GM18517 (cell line): ENCODE results near the gene LYST.
"Not testable (repeated sequence)": the region's sequence is repeated elsewhere in the genome, so short reads cannot be mapped to it uniquely, and the experiment has no call there.

Source experiments
- ATAC-seq: cut with Tn5 transposase; IDR thresholded peaks from one replicate; pipeline ENCODE4 v1.9.1; 2021; ENCODE audit warnings: mild to moderate bottlenecking, moderate library complexity; ENCODE audit not compliant: unreplicated experiment

Gene LYST

DNA sequence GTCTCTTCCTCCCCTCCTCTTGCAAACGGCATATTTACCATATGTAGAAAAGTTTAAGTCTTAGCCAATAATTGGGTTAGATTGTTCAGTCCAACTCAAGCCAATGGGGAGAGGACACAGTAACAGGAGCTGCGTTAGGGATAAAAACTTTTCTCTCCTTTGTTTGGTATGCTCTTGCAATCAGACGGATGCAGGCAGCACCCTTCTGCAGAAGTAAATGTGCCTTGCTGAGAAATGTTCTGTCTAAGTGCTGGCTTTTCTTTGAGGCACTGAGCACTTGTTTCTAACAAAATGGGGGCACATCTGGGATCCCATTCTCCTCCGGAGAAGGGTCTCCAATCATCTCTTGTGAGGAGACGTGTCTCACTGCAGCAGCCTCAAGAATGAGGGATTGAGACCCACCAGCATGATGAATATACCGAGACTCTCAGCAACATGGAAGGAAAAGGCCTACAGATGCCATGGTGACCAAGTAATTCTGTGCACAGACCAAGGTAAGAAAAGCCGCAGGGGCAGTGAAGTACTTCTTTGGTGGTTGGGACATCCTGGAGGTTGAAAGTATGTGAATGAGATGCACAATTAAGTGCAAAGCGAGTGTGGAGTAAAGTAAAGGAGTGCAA, 196.4 kb downstream of the LYST start:
- ATAC-seq: no peak

DNA sequence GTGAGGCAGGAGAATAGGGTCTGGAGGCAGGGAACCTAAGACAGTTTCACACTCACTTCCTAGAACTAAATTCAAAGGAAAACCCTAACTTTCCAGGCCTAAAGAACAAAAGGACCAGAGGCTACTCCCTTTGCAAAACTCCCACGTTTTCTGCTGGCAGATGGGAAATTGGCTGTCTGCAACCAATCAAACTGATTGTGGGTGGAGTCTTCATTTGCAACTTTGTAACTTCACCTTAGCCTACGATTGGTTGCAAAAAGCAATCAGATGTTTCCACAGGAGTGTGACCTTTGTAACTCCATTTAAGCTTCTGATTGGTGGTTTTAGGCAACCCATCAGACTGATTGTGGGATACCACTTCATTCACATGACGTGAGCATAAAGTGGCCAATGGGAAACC, 197.4 kb downstream of the LYST start:
- ATAC-seq: no peak

DNA sequence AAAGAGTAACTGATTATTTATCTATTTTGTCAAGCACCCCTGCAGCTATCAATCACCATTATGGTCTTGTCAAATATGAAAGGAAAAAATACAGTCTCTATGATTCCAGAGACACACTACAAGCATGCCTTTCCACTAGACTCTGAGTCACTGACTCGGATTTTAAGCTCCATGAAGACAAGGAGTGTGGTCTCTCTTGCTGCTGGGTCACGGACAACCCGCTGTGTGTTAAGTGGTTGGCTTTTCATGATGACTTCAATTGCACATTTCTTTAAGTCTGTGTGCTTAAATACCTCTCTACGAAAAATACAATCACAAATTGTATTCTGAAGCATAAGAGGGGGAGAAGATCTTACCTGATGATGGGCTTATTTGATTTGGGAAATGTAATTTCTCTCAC, 203.1 kb downstream of the LYST start:
- ATAC-seq: no peak

DNA sequence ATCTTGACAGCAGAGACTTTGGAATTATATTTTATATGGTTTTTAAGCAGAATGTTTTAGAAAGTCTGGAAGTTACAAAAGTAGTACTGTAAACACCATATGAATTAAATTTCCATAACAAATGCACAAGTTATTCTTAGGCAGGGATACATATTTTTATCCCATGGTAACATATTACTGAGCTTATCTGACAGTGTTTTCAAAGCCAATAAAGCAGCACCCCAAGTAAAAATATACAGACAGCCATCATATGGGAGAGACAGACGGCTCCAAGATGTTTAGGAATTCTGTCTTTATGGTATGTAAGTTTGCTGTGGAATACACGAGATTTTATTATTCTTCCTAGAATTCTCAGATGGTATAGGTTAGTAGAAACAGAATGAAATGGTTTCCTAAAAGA, 205.1 kb downstream of the LYST start:
- no peak for ATAC-seq

DNA sequence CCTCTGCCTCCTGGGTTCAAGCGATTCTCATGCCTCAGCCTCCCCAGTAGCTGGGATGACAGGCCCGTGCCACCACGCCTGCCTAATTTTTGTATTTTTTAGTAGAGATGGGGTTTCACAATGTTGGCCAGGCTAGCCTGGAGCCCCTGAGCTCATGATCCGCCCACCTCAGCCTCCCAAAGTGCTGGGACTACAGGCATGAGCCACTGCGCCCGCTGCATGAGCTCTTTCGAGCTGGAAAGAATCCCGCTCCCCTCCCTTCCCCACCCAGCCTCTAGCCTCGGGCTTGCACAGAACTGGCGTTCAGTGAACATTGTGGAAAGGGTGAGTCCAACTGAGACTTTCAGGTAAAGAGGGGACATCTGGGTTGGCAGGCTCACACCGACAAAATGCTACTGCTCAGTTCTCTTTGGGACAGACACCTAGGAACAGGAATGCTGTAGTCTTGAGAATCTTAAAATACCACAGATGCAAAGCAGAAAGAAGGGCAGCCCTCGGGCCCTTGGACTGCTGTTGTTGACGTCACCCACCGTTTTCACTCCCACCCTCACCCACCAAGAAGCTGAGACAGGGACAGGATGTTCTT, 207.4 kb downstream of the LYST start:
- no peak for ATAC-seq

DNA sequence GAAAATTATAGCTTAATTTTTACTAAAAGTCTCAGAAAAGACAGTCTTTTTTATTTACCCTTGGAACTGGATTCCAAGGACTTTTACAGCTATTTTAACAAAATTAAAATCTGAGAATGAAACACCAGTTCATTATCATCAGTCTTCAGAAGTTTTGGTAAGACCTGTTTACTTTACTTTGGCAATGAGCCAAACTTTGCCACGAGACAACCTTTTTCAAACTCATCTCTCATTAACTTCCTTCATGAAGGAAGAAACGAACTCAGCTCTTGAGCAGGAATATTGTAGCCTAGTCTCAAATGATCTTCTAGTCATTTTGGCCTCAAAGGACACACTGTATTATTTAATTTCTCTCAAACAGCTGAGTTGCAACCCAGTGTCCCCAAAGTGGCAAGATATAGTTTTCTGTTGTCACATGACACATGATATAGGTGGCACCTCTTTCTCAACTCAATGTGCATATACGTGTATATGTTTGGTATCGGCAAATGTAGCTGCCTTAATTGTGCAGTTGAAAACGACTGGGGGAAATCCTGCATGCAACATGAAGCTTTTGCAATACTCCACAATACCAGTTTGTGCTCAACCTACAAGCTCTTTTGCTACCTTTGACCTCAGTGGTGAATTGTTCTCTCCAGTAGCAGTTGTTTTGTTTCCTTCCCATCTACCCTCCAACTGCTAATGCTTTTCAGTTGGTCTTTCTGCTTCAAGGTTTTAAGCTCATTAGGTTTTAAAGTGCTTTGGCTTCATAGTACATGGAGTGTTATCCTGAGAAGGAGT, 208.8 kb downstream of the LYST start:
- ATAC-seq: no peak

DNA sequence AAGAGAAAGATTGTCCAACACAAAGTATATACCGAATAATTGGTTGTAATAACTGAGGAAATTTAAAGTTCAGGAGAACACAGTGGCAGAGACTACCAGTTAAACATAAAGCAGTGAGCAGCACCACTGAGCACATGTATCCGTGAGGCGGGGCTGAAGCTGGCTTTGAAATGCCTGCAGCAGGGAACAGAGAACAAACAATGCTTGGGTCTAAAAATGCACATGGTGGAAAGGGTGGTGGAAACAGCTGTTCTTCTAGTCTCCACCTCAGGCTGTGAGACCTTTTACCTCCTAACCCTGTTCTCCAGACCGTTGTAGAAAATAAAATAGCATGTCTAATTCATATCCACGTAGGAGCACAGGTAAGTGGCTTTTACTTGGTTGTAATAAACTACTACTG, 209.4 kb downstream of the LYST start:
- ATAC-seq: no peak

DNA sequence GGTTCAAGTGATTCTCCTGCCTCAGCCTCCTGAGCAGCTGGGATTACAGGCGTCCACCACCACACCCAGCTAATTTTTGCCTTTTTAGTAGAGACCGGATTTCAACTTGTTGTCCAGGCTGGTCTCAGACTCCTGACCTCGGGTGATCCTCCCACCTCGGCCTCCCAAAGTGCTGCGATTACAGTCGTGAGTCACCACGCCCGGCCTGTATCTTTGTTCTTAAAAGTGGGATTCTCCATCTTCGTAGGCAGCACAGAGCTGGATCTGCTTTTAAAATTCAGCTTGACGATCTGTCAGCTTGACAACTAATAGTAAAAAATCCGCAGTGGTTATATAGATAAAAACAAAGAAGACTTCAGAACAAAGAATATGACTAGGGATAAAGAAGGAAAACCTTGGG, 214.3 kb downstream of the LYST start:
- no peak for ATAC-seq

DNA sequence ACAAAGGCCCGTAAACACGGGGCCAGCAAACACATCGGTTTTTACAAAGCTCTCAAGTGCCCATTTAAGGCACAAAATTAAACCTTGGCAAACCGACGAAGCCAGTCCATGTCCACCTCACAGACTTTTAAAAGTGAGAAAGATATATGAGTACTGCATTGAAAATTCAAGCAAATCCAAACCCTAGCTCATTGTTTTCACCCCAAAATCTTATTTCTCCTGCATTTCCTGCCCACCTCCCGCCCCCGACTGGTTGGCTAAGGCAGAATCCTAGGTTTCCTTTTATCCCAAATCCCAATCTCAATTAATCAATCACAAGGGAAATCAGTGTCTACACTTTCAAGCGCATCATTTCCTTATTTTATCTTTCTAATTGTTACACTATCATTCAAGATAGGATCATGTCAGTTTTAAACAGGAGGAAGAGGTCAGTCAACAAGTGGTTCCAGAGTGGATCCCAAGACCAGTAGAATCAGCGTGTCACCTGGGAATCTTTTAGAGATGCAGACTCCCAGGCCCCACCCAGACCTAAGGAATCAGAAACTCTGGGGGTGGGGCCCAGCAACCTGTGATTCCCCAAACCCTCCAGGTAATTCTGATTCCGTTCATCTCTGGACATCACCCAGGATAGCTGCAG, 215.4 kb downstream of the LYST start:
- ATAC-seq: no peak

DNA sequence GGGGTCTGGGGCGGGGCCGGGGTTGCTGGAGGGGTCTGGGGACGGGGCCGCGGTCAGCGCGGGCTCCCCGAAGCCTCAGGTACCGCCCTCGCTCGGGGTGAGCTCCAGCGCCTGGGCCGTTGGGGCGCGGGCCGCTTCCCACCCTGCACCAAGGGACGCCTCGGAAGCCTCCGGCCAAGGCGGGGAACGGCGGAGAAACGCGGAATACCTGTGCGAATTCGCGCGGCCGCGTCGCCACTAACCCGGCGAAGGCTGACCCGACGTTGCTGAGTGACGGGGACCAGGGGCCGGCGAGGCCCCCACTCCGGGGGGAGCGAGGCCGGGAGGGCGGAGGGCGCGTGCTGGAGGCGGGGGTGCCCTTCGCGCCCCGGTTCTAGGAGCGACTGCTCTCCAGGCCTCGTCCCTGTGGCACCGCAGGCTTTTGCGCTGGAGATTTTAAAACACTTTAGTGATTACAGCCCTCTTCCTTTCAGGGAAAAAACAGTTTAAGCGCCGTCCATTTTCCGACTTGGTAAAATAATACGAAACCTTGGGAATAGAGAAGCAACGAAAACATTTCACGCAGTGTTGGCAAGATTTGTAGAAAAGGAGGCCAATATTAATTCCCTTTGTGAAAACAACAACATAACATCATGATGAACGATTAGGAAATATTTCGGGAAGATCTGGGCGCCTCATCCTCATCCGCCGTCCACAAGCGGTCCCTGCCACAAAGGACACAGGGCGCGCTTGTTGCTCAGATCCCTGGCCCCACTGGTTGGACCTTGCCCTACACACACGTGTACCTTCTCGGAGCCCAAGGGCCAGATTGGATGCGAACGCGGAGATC, 216.2 kb downstream of the LYST start:
- ATAC-seq: no peak

DNA sequence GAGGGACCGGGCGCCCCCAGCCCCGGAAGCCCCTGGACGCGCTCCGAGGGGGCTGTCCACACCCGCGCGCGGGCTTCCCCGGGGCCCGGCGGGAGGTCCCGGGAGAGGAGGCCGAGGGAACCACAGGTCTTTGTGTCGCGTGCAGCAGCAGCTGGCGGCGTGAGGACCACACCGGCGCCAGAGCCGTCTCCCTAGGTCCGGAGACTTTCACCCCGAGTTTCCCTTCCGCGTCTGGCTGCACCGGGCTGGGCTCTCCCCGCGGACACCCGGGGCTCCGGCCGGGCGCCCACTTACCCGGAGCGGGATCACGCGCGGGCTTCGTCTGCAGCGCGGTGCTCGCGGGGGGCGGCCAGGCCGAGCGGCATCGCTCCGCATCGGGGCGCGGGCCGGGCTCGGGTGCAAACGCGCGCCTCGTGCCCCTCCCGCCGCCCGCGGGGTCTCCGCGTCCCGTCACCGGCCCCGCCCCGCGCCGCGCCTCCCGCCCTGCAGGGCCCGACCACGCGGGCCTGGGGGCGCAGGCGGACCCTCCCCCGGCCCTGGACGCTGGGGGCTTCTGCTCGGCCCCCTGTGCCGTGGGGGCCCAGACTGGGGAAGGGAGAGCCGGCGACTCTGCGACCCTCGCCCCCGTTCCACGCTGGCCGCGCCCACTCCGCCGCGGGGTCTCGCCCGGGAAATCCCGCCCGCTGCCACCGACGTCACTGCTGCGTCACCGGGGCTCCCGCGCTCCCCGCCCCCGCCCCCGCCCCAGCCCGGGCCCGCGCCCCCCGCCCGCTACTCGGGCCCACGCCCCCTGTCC, 217.1 kb downstream of the LYST start, which contains the start of gene GNG4:
GNG4 (minus strand) TSS at position 417 of the 796 bp plus-strand sequence. CDS start 65,946 bp downstream, outside the sequence.
- no peak for ATAC-seq

DNA sequence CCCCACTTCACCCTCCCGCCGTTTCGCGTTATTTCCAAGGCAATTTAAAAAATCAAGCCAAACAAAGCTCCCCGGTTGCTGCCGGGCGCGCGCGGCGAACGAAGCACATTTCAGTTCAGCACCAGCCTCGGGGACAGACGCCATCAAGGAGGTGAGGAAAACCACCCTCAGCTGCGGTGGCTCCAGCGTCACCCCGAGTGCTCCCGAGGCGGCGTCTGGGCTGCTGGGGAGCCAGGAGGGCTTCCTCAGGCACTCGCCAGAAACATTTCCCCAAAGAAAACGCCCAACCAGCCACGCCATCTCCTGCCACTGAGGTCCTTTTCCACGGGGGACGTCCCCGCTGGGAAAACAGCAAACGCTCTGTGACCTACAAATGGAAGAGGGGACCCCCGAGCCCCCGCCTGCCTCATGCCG, 217.7 kb downstream of the LYST start:
- no peak for ATAC-seq

DNA sequence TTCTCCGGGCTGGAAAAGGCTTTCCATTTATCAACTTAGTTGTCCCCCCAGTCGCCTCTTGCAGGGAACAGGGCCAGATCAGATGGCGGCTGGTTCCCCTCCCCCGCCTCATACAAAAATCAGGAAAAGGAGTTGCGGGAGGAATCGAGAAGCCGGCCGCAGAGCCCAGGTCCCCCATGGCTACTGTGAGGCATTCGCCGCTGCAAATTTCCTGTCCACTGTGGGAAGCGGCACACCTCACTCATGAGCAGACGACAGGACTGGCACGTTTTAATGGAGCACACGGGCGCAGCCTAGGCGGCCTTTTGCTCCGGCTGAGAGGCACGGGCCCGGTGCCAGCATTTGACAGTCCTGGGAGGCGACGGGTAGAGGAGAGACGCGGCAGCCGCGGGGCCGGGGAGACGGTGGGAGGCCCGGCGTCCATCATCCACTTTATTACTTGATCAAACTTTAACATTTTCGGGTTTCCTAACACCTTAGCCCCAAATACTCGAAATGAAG, 218.2 kb downstream of the LYST start:
- ATAC-seq: no peak

DNA sequence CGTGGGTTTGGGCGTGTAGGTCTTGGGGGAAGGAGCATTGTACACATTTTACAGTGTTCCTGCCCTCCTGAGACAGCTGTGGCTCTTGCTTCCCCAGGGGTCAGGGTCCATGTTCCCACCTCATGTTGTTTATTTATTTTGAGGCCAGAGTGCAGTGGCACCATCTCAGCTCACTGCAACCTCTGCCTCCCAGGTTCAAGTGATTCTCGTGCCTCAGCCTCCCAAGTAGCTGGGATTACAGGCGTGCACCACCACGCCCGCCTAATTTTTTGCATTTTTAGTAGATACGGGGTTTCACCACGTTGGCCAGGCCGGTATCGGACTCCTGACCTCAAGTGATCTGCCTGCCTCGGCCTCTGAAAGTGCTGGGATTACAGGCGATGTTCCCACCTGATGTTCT, 219.2 kb downstream of the LYST start:
- not testable (repeated sequence) for ATAC-seq

DNA sequence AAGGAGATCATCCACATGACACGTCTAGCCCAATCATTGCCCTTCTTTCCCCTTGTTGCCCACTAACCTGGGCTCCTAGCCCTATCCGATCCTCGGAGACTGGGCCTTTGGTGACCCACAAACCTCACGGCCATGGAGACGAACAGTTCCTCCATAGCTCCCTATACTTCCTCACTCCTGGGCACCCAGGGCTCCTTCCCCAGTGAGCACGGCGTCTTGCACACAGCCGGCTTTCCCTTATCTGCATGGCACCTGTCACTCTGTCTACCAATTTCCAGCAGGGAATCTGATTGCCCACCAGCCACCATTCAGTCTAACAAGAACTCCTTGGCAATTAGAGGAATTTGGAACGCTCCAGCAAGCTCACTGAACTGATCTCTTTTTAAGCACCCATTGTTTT, 220.2 kb downstream of the LYST start:
- ATAC-seq: no peak

DNA sequence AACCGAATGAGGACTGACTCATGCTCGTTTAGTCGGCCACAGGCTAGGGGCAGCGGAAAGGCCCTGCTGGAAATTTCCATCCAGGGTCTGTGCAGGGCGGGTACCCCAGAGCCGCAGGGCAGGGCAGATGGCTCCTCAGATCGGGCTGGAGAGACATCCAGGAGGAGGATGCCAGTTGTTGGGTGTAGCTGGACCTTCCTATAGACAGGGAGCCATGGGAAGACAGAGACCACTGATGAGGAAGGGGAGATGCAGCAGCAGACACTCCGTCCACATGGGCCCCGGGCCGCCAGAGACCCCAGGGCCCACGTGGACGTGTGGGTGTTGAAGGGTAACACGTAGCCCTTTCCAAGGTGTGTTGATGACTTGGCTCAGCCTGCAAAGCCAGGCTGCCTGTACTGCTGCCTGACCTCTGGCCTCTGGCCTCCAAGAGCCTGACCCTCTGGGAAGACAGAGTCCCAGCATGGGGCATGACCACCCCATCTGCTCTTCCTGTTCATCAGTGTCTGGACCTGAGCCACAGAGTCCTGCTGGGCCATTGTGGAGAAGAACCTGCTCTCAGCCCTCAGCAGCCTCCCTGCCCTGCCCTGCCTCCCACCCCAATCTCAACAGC, 221.9 kb downstream of the LYST start:
- no peak for ATAC-seq

DNA sequence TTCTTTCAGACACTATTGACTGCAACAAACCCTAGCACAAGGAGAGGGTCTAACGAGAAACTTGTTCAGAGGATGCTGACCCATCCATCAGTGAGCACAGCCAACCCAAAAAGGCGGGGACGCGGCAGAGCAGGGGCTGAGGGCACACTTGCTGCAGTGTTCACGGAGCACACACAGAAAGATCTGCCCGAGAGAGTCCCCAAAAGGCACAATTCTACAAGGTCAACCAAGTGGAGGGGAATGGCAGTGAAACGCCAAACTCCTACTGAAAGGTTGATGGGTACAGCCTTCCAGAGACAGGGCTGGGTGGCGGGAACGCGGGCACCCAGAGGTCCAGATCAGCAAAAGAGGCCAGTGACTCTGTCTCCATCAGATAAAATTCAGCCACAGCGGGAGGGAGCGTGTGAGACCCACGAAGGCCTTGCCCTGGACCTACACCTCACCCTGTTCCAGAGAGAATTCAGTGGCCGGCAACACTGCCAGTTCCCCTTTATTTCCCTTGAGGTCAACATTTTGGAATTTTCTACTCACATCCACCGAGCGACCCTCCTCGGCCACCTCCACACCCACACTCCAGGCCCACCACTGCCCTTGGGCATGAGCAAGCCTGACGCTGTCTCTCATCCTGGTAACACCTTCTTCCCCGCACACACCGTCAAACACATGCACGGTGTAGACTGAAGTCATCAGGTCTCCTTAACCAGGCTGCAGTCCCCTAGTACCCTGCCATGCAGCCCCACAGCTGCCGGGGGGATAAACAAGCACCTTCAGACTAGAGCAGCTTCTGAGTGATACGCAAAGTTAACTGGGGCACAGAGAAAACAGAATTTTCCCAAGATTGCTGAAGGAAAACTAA, 222.6 kb downstream of the LYST start:
- no peak for ATAC-seq

DNA sequence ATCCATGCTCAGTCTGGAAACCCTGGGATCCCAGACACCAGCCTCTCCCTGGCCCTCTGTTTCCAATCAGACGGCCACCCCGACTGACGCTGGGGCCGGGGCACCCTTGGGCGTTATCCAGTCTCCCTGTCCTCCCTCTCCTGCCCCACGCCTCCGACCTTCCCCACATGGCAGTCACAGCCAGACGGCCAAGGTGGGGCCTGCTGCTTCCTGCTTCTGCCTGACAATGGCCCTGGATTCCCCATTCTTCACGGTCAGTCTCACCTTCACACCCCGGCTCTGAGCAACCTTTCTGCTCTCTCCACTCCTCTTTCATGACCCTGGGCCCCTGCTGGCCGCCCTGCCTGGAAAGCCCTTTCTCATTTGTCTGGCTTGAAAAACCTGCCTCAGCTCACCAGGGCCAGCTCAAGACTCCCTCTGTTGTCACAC, 223.7 kb downstream of the LYST start:
- ATAC-seq: no peak
